Astrocyte of the spinal cord (primary cell): ENCODE data around the gene ASPSCR1.

Experiments used
- DNase-seq: peaks from one replicate; pipeline ENCODE4 v3.0.0; 2011; ENCODE audit warnings: low read depth, low spot score
- H3K4me3 ChIP-seq: 2 replicates; pipeline ENCODE4 v1.5.1; 2011; ENCODE audit warnings: low read depth, mild to moderate bottlenecking, low read length, moderate library complexity
- in situ Hi-C: cut with HindIII; loops from 2 replicates; pipeline ENCODE4 v1.10.0; 2017; ENCODE audit warnings: low sequenced_read_pairs
- TF ChIP-seq, protein P1 (sequence below): IDR thresholded peaks from 2 replicates; pipeline ENCODE4 v1.5.1; 2012; ENCODE audit warnings: low read depth, mild to moderate bottlenecking, low read length, inconsistent platforms

ASPSCR1 gene

DNA sequence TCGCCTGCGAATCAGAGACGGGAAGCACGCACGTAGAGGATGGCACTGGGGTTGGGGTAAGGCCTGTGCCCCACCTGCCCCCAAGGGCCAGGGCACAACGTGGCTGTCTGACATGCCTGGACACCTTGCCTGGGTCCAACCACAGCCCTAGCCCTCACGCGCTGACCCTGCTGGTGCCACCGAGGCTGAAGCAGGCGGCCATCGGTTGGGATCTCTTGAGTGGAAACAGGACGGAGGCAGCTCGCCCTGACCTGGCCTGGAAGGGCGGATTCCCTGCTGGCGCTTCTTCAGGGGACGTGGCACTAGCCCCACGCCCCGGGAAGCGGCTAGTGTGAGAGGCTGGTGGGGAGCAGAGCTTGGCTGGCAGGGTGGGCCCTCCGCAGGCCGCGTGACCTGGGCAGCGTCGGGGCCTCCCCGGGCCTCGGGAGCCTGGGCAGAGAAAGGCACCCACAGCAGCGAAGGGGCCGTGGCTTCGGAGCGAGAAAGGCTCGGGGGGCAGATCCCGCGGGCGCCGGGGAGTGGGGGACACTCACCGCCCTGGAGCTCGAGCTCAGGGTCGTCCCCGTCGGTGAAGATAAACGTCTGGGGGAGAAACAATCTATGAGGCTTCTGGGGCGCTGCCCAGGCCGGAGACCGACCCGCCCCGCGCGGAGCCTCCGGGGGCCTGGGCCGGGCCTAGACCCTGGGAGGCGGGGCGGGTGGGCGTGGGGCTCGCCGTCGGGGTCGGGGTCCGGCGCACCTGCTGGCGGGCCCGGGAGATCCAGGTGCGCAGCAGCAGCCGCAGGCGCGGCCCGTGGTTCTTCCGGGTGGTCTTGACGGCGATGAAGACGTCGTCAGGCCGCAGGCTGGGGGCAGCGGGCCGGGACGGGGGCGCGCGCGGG lies 73.6 kb downstream of the ASPSCR1 start:
- DNase-seq: no peak
- TF ChIP-seq, protein P1, sequence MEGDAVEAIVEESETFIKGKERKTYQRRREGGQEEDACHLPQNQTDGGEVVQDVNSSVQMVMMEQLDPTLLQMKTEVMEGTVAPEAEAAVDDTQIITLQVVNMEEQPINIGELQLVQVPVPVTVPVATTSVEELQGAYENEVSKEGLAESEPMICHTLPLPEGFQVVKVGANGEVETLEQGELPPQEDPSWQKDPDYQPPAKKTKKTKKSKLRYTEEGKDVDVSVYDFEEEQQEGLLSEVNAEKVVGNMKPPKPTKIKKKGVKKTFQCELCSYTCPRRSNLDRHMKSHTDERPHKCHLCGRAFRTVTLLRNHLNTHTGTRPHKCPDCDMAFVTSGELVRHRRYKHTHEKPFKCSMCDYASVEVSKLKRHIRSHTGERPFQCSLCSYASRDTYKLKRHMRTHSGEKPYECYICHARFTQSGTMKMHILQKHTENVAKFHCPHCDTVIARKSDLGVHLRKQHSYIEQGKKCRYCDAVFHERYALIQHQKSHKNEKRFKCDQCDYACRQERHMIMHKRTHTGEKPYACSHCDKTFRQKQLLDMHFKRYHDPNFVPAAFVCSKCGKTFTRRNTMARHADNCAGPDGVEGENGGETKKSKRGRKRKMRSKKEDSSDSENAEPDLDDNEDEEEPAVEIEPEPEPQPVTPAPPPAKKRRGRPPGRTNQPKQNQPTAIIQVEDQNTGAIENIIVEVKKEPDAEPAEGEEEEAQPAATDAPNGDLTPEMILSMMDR: no peak
- peak overlapping the region; percentile 76 for H3K4me3 ChIP-seq
- in situ Hi-C loops: no loop called here

DNA sequence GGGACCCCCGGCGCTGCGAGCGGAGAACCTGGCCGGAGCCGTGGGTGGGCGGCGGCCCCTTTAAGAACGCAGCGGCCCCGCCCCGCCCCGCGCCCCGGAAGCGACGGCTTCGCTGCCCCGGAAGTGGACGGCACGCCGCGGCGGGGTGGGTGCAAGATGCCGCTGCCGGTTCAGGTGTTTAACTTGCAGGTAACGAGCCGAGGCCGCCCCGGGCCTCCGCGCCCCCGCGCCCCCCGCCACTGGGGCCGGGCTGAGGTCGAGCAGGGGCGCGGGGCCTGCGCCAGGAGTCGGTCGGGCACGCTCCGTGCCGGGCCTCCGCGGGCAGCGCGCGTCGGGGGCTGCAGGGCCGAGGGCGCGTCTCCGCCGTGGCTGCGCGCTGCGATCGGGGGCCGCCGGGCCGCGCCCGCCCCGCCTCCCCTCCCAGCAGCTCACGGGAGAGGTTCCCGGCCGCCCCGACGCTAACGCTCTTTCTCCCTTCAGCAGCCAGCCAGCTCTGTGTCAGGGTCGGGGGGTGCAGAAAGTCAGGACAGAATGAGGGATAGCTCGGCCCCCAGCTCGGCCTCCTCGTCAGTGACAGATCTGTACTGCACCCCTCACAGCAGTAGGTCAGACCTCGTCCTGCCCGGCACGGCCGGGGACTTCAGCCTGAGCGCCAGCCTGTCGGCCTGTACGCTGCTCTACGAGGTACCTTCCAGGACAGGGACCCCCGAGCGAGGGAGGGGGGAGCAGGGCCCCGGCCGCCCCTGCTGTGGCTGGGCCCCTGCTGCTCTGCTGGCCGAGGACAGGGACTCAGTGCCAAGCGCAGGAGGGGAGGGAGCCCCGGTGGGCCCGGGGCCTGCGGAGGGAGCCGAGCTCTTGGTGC lies 74.6 kb downstream of the ASPSCR1 start, which contains the start of the genes GPS1 and RFNG:
TSS of gene GPS1 (plus strand) at position 123 of the 862 bp plus-strand sequence. CDS start at position 157, 34 bp downstream.
TSS of gene RFNG (minus strand) at position 36 of the 862 bp plus-strand sequence. CDS start 45 bp downstream, outside the sequence.
- DNase-seq: peak; percentile 50
- TF ChIP-seq, protein P1: no peak
- in situ Hi-C loops: no loop called here
- peak within 1 kb of the TSS; percentile 76 for H3K4me3 ChIP-seq

DNA sequence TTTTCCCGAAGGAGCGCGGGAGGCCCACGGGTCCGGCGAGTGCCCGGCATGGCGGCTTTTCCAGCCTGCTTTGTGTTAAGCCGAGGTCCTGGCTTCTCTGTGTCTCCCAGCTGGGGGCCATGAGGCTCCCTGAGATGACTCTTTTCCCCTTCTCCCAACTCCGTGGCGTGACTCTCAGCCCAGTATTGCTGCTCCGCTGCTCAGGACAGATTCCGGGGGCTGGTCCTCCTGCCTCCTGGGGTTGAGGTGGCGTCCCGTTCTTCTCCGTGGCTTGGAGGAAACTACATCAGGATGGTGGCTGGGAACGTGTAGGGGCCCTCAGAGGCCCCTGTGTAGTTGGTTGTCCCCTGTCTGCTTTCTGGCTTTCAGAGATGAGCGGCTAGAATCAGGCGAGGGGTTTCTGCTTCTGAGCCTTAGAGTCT lies 75.2 kb downstream of the ASPSCR1 start:
- H3K4me3 ChIP-seq: peak overlapping the region; percentile 76
- DNase-seq: no peak
- TF ChIP-seq, protein P1: no peak
- in situ Hi-C loops: no loop called here

DNA sequence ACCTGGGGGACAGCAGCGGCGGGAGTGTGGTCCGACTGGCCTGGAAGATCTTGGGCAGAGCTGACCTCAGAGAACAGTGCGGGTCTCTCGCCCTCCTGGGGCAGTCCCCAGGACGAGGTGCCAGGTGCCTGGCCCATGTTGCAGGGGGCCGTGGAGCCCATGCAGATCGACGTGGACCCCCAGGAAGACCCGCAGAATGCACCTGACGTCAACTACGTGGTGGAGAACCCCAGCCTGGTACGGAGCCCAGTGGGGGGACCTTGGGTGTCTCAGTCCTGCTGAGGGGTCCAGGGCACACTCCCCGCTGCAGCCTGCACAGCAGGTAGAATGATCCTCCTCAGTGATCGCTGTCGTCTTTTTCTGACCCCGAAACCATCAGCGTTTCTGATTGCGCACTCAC lies 75.7 kb downstream of the ASPSCR1 start:
- no peak for DNase-seq
- H3K4me3 ChIP-seq: peak overlapping the region; percentile 76
- in situ Hi-C loops: no loop called here
- TF ChIP-seq, protein P1: no peak

DNA sequence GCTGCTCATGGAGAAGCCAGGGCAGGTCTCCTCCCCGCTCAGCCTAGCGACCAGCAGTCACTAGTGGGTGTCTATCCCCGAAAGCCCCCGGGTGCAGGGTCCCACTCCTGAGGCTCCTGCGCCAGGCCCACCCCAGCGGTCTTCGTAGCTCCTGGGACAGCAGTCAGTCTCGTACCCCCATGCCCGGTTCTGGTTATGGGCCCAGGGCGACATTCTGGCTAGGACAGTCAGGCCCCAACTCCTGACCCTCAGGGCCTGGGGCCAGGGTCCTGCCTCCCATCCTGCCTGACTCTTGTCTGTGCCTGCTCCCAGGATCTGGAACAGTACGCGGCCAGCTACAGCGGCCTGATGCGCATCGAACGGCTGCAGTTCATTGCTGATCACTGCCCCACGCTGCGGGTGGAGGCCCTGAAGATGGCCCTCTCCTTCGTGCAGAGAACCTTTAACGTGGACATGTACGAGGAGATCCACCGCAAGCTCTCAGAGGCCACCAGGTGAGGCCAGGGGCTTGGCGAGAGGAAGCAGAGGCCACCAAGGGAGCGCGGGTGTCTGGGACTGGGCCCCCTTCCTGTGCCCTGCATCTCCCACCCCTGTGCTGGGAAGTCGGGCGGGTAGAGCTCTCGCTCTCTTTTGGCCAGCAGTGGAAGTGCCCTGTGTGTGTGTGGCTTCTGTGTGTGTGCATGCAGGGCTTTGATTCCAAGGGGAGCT lies 76.3 kb downstream of the ASPSCR1 start:
- TF ChIP-seq, protein P1: no peak
- in situ Hi-C loops: no loop called here
- no peak overlapping the region for H3K4me3 ChIP-seq
- DNase-seq: no peak
